HL-60 (cell line): ENCODE results near the gene SLC23A2.

ENCODE experiments used
- DNase-seq, 2 experiments: peaks; one replicate each; pipeline ENCODE4 v3.0.0-alpha.2; 2010 to 2020; ENCODE audit warnings: low read depth in 1 of 2, low spot score in 1 of 2
- H3K27ac ChIP-seq: fragments of 250-450 bp; sonication (Bioruptor Pico); replicated peaks from 2 replicates; pipeline ENCODE4 v1.5.1; 2020; ENCODE audit warnings: mild to moderate bottlenecking, moderate library complexity
- H3K27me3 ChIP-seq: fragments of 250-450 bp; sonication (Bioruptor Pico); 2 replicates; pipeline ENCODE4 v1.5.1; 2021; ENCODE audit warnings: mild to moderate bottlenecking, moderate library complexity; ENCODE audit not compliant: insufficient read depth, poor library complexity, severe bottlenecking
- H3K4me3 ChIP-seq: replicated peaks from 2 replicates; pipeline ENCODE4 v1.5.1; 2011; ENCODE audit warnings: mild to moderate bottlenecking, control low read depth, low read length; ENCODE audit not compliant: insufficient read depth
- CTCF ChIP-seq: IDR thresholded peaks from one replicate; pipeline ENCODE4 v1.5.1; 2011; ENCODE audit warnings: low read length, control low read depth, inconsistent platforms; ENCODE audit not compliant: insufficient read depth
- GABPA ChIP-seq: IDR thresholded peaks from 2 replicates; pipeline ENCODE4 v1.6.1; 2012; ENCODE audit warnings: low read depth
- POLR2AphosphoS5 ChIP-seq: IDR thresholded peaks from 2 replicates; pipeline ENCODE4 v1.6.1; 2012; ENCODE audit warnings: low read depth
- SPI1 ChIP-seq: IDR thresholded peaks from 2 replicates; pipeline ENCODE4 v1.6.1; 2012; ENCODE audit warnings: low read depth, mild to moderate bottlenecking, borderline replicate concordance
- TF ChIP-seq, protein P1 (sequence below): IDR thresholded peaks from 2 replicates; pipeline ENCODE4 v1.6.1; 2012; ENCODE audit warnings: low read depth; ENCODE audit not compliant: insufficient replicate concordance

The SLC23A2 gene

GRCh38 chr20:4876301-4876700 lies 125.0 kb downstream of the SLC23A2 start:
- Histone ChIP-seq H3K4me3 (no peak overlapping the region), H3K27ac (no peak overlapping the region), H3K27me3 (no peaks in the 10 kb centered on the region)
- no peak for DNase-seq
- no peak for TF ChIP-seq CTCF
- TF ChIP-seq, protein P1, sequence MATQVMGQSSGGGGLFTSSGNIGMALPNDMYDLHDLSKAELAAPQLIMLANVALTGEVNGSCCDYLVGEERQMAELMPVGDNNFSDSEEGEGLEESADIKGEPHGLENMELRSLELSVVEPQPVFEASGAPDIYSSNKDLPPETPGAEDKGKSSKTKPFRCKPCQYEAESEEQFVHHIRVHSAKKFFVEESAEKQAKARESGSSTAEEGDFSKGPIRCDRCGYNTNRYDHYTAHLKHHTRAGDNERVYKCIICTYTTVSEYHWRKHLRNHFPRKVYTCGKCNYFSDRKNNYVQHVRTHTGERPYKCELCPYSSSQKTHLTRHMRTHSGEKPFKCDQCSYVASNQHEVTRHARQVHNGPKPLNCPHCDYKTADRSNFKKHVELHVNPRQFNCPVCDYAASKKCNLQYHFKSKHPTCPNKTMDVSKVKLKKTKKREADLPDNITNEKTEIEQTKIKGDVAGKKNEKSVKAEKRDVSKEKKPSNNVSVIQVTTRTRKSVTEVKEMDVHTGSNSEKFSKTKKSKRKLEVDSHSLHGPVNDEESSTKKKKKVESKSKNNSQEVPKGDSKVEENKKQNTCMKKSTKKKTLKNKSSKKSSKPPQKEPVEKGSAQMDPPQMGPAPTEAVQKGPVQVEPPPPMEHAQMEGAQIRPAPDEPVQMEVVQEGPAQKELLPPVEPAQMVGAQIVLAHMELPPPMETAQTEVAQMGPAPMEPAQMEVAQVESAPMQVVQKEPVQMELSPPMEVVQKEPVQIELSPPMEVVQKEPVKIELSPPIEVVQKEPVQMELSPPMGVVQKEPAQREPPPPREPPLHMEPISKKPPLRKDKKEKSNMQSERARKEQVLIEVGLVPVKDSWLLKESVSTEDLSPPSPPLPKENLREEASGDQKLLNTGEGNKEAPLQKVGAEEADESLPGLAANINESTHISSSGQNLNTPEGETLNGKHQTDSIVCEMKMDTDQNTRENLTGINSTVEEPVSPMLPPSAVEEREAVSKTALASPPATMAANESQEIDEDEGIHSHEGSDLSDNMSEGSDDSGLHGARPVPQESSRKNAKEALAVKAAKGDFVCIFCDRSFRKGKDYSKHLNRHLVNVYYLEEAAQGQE = no peak
- TF ChIP-seq SPI1 = no peak
- no peak for TF ChIP-seq GABPA

GRCh38 chr20:4875578-4876067 lies 125.7 kb downstream of the SLC23A2 start:
- no peak for DNase-seq
- Histone ChIP-seq H3K4me3 (no peak overlapping the region), H3K27me3 (no peaks in the 10 kb centered on the region), H3K27ac (no peak overlapping the region)
- TF ChIP-seq GABPA = no peak
- no peak for TF ChIP-seq POLR2AphosphoS5
- TF ChIP-seq SPI1 = no peak
- no peak for TF ChIP-seq CTCF
- TF ChIP-seq, protein P1 = no peak

- no peak for DNase-seq
- H3K27me3 ChIP-seq = no peaks in the 10 kb centered on the region
- no peak overlapping the region for H3K4me3 ChIP-seq
- H3K27ac ChIP-seq = no peak overlapping the region
- TF ChIP-seq GABPA = no peak
- no peak for TF ChIP-seq SPI1
- TF ChIP-seq, protein P1 = no peak
- no peak for TF ChIP-seq POLR2AphosphoS5
- TF ChIP-seq CTCF = no peak
Measured at GRCh38 chr20:4873396-4873795, 127.9 kb downstream of the SLC23A2 start.
